ENCODE results near the gene MGMT. TPM values are rescaled to one million over a fixed set of nuclear protein-coding genes. Genes with fewer than 3 reads are reported as not detected.

MGMT gene
- total and polyA plus RNA-seq, 2 donors from 2014 or later: 25.9 to 70.0 TPM

DNA sequence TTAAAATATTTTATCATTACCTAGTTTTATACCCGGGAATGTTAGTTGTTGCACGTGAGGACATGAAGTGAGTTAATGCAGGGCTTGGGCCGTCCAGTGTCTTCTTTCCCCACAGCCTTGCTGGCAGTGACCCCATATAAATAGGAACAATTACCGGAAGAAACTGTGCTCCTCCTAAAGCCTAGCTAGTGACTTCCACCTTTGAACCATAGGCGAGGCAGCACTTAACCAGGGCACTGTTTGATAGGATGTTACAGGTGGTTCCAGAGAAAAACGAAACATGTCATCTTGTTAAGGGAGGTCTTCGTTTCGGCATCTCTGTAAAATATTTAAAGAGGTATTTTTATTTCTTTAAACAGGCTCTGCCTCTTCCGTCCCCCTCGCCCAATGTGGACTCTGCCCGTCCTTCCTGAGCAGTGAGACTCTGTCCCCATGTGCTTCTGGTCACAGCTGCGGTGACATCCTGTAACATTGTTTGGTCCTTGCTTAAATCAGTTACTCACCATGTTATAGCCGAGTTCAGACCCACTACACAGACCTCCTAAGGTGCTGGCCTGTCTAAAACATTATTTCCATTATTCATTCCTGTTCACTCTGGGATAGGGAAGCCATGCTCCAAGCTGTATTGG lies 145.6 kb downstream of the MGMT start:
- H3K4me1 ChIP-seq (ENCODE audit: control insufficient read depth in 2 of 3, insufficient read depth in 2 of 3, low read depth in 1 of 3, low read length in 3 of 3): no peaks in the 10 kb centered on the region
- no peaks in the 10 kb centered on the region for H3K9me3 ChIP-seq (ENCODE audit: control insufficient read depth in 2 of 3, insufficient read depth in 1 of 3, low read length in 3 of 3)
- H3K27ac ChIP-seq (ENCODE audit: low read depth in 2 of 2, low read length in 2 of 2): no peak overlapping the region
- intact Hi-C loops (cut with DNase I): no loop called here
- no peaks in the 10 kb centered on the region for H3K27me3 ChIP-seq (ENCODE audit: control insufficient read depth, insufficient read depth, low read length)
- H3K4me3 ChIP-seq (ENCODE audit: low read length in 3 of 3): no peak overlapping the region
- H3K36me3 ChIP-seq (ENCODE audit: control insufficient read depth in 2 of 3, insufficient read depth in 3 of 3, low read length in 3 of 3): no peaks in the 10 kb centered on the region
- no peak overlapping the region for H3K9ac ChIP-seq (ENCODE audit: low read length in 3 of 3)
- FAIRE-seq: no peak
- DNase-seq: no peak
- TF ChIP-seq, protein P1, sequence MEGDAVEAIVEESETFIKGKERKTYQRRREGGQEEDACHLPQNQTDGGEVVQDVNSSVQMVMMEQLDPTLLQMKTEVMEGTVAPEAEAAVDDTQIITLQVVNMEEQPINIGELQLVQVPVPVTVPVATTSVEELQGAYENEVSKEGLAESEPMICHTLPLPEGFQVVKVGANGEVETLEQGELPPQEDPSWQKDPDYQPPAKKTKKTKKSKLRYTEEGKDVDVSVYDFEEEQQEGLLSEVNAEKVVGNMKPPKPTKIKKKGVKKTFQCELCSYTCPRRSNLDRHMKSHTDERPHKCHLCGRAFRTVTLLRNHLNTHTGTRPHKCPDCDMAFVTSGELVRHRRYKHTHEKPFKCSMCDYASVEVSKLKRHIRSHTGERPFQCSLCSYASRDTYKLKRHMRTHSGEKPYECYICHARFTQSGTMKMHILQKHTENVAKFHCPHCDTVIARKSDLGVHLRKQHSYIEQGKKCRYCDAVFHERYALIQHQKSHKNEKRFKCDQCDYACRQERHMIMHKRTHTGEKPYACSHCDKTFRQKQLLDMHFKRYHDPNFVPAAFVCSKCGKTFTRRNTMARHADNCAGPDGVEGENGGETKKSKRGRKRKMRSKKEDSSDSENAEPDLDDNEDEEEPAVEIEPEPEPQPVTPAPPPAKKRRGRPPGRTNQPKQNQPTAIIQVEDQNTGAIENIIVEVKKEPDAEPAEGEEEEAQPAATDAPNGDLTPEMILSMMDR (IDR thresholded peaks at IDR 0.05; ENCODE audit: borderline replicate concordance, extremely low read depth, insufficient read depth): no peak

DNA sequence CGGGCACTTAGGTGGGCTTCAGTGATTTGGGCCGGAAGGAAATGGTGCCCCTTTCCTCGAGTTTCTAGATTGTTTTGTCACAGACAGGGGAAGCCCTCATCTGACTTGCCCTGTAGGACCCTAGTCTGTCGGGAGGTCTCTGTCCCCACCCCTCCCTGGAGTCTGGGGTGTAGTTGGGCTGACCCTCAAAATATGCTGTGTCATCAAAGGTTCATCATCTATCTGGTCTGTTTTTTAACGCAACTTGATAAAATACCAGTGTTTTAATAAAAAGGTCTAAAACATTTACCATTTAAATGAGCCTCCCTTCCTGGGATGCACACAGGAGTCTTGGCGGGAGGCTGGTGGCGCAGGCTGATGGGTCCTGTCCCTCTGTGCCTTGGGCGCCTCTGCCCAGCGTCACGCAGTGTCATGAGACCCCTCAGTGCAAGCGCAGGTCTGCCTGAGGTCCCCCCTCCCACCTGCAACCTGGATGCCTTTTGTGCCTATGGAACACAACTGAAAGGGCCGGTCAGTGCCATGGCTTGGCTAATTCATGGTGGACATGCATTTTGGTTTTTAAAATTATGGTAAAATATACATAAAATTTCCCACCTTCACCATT lies 146.4 kb downstream of the MGMT start:
- FAIRE-seq: no peak
- H3K4me1 ChIP-seq (ENCODE audit: control insufficient read depth in 2 of 3, insufficient read depth in 2 of 3, low read depth in 1 of 3, low read length in 3 of 3): no peaks in the 10 kb centered on the region
- no peak for DNase-seq

DNA sequence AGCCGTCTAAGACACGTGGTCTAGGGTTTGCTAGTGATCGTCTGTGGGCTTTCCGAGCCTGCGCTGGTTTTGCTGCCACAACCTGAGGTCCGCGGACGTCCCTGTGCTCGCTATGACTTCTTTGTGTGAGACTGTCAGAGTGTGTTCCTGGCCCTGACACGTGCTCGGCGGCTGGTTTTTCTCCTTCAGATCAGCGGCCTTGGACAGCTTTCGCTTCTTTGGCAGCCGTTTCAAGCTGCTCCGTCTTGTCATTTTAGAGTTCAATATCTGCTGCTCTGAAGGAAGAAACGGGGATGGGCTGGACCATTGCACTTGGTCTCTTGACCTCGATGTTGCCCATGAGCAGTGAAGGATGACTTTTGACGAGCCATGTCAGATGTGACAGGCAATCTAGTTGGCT lies 147.3 kb downstream of the MGMT start:
- no peaks in the 10 kb centered on the region for H3K9me3 ChIP-seq (ENCODE audit: control insufficient read depth in 2 of 3, insufficient read depth in 1 of 3, low read length in 3 of 3)
- no peaks in the 10 kb centered on the region for H3K27me3 ChIP-seq (ENCODE audit: control insufficient read depth, insufficient read depth, low read length)
- TF ChIP-seq, protein P1 (IDR thresholded peaks at IDR 0.05; ENCODE audit: borderline replicate concordance, extremely low read depth, insufficient read depth): no peak
- H3K27ac ChIP-seq (ENCODE audit: low read depth in 2 of 2, low read length in 2 of 2): no peak overlapping the region
- no peaks in the 10 kb centered on the region for H3K4me1 ChIP-seq (ENCODE audit: control insufficient read depth in 2 of 3, insufficient read depth in 2 of 3, low read depth in 1 of 3, low read length in 3 of 3)
- intact Hi-C loops (cut with DNase I): no loop called here
- FAIRE-seq (no peak), DNase-seq (no peak)
- no peak overlapping the region for H3K4me3 ChIP-seq (ENCODE audit: low read length in 3 of 3)
- no peak overlapping the region for H3K9ac ChIP-seq (ENCODE audit: low read length in 3 of 3)
- no peaks in the 10 kb centered on the region for H3K36me3 ChIP-seq (ENCODE audit: control insufficient read depth in 2 of 3, insufficient read depth in 3 of 3, low read length in 3 of 3)

More for the DNA sequence above, 146.4 kb downstream of the MGMT start:
- H3K9ac ChIP-seq (ENCODE audit: low read length in 3 of 3): no peak overlapping the region
- no peaks in the 10 kb centered on the region for H3K36me3 ChIP-seq (ENCODE audit: control insufficient read depth in 2 of 3, insufficient read depth in 3 of 3, low read length in 3 of 3)
- no peaks in the 10 kb centered on the region for H3K9me3 ChIP-seq (ENCODE audit: control insufficient read depth in 2 of 3, insufficient read depth in 1 of 3, low read length in 3 of 3)
- no peak overlapping the region for H3K27ac ChIP-seq (ENCODE audit: low read depth in 2 of 2, low read length in 2 of 2)
- no peaks in the 10 kb centered on the region for H3K27me3 ChIP-seq (ENCODE audit: control insufficient read depth, insufficient read depth, low read length)
- no peak overlapping the region for H3K4me3 ChIP-seq (ENCODE audit: low read length in 3 of 3)
- TF ChIP-seq, protein P1 (IDR thresholded peaks at IDR 0.05; ENCODE audit: borderline replicate concordance, extremely low read depth, insufficient read depth): no peak
- intact Hi-C loops (cut with DNase I): no loop called here
